Ureter (tissue), 1 donor: ENCODE measurements around the gene CDH4. TPM values are rescaled to one million over a fixed set of nuclear protein-coding genes. Genes with fewer than 3 reads are reported as not detected.
A peak's percentile ranks its signal among the peaks of the same experiment; 100 is the strongest.

Experiments used
- DNase-seq: peaks from one replicate; pipeline ENCODE4 v3.0.0-alpha.2; 2020; ENCODE audit warnings: low spot score
- total RNA-seq: library from RNA; stranded (reverse); gene quantifications from one replicate; pipeline ENCODE4 v1.2.4, GENCODE V29; 2023
- donor health status: DM: yes; HTN: yes; CAD: no.

Gene CDH4
- total RNA-seq, 1 donor from 2014 or later, result 0.26 TPM

DNA sequence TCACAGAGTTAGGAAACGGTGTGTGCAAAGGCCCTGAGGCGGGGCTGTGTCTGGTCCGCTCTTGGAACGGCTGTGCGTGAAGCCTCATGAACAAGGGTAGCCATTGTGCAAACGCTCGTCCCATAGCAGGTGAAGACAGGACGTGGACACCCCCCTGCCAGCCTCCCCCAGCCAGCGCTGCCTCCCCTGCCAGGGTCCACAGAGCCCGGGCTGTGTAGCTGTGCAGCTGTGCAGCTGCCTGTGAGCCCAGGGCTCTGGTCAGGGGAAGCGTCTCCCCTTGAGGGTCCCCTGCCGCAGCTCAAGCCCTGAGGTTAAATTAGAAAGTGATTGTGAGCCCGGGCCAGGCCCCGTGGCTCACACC lies 674.2 kb downstream of the CDH4 start:
- DNase-seq, result no peak

DNA sequence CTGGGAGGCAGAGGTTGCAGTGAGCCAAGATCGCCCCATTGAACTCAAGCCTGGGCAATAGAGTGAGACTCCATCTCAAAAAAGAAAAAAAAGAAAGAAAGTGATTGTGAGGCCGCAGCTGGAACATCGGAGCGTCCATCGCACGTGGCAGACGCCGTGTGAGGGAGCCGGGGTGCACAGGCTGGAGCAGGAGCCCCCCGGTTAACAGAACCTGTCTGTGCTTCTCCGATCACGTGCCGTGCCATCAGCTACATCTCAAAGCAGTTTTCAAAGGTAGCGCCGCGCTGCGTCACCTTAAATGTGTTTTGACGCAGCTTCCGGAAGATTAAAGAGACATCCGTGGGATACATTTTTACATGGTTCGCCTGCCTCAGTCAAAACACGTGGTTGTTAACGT lies 674.7 kb downstream of the CDH4 start:
- no peak for DNase-seq

DNA sequence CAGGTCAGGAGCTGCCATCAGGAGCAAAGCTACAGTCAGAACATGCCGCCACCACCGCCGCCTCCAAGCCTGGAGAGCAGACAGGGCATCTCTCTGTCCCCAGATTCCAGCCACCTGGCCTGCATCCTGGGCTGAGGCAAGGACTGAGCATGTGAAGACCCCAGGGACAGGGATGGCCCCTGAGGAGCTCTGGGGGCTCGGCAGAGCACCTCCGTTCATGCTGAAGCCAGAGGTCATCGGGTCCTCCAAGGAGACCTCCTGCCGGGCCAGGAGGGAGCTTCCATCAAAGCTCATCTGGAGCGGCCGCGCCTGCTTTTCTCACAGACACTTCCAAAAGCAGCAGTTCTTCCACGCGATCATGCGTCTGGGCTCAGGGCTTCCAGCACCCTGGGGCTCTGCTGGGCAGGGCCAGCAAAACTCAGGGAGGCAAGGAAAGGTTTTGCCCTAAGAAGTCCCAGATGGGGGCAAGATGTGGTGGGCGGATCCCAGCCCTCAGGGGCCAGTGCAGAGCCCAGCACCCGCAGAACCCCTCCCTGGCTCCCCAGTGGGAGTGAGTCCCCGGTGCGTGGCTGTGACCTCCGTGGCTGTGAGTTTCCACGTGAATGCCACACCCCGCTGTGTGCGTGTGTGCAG lies 675.2 kb downstream of the CDH4 start:
- DNase-seq, result no peak

DNA sequence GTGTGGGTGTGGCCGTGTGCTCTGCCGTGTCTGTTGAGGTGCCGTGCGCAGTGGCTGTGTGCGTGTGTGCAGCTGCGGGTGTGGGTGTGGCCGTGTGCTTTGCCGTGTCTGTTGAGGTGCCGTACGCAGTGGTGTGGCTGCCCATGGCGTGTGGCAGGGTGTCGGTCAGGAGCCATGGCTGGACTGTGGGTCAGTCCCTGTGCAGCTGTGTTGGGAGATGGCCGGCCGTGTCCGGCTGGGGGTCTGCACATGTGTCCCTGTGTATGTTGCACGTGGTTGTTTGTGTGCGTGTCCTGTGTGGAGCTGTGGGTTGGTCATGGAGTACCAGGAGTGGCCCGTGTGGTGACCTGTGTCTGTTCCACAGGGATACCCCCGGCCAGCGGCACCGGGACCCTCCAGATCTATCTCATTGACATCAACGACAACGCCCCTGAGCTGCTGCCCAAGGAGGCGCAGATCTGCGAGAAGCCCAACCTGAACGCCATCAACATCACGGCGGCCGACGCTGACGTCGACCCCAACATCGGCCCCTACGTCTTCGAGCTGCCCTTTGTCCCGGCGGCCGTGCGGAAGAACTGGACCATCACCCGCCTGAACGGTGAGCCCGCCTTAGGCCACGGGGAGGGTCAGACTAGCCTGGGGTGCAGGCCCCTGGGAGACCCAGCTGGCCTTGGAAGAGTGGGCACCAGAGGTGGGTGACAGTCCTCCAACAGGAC lies 675.9 kb downstream of the CDH4 start:
- DNase-seq, result no peak

DNA sequence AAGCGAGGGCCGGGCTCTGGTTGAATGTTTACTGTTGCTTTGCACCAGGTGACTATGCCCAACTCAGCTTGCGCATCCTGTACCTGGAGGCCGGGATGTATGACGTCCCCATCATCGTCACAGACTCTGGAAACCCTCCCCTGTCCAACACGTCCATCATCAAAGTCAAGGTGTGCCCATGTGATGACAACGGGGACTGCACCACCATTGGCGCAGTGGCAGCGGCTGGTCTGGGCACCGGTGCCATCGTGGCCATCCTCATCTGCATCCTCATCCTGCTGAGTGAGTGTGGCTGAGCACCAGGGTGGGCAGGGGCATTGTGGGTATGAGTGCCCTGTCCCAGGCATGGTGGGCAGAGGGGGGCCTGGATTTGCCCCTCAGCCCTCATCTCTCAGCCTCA lies 677.5 kb downstream of the CDH4 start:
- DNase-seq, result no peak

DNA sequence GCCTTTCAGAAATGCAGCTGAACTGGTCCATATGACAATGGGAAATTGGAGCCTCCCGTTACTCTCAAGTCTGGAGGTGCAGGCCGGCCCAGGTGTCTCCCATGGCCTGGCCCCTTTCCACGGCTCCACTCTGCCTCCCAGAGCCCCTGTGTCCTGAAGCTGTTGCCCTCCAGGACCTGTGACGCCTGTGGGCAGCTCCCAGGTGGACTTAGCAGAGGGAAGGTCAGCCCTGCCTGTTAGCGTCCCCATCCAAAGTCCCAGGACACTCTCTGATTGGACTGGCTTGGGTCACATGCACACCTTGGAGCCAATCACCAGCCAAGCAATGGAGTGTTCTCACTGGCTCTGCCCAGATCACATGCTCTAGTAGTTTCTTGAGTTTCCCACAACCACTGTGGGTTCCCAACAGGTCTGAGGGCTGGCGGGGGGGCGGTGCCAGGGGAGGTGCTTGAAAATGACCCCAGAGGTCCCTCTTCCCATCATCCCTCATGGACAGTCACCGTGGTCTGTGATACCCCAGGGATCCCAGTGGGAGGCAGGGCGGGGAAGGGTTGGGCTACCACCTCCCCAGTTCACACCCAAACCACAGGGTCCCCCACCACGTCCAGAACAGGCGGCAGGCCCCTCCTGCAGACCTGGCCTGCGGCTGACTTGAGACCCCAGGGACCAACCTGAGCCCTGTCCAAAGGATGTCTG lies 678.1 kb downstream of the CDH4 start:
- DNase-seq, result no peak

DNA sequence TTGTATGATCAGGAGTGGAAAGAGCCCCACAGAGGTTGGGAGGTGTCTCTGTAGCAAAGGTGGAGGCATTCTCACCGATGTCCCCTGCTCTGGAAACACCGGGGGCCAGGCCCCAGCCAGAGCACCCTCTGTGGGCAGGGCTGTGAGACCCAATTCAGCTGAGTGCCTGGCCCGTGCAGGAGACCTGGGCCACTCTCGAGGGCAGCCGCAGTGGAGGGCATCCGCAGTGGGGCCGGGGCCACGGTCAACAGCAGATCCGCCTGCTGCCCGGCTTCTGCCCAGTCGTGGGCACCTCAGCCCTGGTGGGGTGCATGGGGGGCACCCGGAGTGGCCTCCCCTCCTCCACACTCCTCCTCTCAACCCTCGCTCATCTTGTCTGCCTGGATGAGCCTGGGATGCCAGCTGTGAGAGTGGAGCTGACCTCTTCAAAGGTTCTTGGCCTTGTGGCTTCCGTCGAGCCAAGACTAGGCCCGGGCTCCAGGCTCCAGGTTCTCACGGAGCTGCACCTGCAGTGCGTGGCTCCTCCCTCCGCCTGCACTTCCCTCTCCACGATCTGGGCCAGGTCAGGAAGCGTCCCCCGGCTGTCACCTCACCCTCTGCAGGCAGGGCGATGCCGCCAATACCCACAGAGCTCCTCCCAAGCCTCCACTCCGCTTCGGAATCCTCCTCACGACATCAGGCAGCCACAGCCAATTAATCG lies 678.9 kb downstream of the CDH4 start:
- peak; percentile 24 for DNase-seq

DNA sequence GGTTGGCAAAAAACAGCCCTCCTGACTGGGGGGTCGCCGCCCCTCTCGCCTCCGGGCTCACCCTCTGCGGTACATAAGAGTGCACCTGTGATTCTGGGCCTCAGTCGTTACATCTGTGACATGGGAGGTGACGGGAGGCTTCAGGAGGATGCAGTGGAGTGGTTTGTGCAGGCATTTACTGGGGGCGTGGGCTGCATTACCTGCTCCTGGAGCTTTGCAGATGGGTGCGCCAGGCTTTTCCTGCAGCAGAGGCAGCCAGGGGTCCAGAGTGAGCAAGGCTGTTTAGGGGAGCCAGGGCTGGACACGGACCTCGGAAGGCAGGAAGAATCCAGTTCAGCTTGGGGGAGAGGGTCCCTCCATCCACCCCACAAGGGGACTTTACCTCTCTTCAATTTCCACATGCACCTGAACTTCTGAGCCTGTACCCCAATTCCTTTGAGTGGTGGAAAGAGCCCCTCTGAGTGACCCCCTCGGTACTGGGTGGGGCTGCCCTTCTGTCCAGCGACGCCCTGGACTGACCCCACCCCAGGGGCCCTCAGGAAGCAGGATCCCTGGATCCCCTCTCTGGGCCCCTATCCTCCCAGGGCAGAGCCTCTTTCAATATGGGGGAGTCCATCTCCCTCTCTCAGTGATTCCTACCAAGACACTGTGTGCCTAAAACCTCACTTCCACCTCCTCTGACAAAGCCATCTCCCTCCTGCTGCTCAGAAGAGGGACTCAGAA lies 679.6 kb downstream of the CDH4 start:
- peak; percentile 31 for DNase-seq

DNA sequence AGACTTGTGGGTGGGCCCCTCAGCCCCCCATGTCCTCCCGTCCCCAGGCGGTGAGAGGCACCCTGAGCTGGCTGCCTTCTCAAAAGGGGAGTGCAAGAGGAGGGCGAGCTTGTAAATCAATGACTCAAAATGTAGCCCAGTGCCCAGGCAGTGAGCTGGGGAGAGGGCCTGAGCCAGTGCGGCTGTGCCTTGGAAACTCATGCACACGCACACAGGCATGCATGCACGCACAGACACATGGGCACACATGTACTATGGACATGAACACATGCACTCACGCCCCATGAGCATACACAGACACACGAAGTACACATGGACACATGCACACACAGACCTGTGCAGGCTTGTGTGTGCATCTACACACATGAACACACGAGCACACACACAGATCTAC lies 680.1 kb downstream of the CDH4 start:
- no peak for DNase-seq

DNA sequence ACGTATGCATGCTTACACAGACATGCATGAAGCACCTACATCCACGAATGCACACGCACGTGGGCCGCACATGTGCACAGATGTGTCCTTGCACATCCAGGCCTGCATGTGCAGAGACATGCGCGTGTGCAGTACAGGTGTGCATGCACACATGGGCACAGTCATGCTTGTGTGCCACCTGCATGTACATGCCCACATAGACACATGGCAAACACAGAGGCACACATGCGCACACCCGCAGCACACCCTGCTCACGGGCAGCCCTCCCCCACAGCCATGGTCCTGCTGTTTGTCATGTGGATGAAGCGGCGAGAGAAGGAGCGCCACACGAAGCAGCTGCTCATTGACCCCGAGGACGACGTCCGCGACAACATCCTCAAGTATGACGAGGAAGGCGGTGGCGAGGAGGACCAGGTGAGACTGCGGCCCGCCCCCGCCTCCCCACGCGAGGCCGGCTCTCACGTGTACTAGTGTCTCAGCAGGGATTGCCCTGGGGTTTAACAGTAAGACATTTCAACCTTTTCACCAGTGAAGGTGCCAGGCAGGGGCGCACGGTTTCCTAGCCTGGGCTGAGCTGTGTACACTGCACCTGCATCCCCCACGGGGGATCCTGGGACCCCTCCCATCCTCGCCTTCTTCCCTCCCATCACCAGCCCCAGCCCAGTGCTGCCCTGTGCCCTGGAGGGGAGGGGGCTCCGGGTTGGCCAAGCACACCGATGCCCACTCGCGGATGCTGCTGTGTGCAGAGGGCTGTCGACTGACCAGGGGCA lies 680.8 kb downstream of the CDH4 start:
- DNase-seq, result peak; percentile 35

DNA sequence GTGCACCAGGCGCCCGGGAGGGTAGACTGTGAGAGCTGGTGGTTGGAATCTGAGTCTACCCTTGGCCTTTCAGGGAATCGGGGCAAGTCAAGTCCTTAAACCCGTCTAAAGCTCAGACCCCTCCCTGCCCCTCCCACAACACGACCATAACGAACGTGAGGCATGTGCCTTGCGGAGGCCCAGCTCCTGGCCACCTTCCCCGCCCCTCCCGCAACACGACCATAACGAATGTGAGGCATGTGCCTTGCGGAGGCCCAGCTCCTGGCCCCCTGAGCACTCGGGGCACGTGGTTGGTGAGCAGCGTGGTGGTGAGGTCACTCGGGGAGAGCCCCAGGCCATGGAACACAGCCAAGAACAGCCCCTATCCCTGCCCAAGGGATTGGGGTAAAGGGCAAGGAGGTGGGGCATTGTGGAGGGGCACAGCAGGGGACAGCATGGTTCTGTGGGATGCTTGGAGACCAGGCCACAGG lies 681.5 kb downstream of the CDH4 start:
- DNase-seq, result peak; percentile 33

DNA sequence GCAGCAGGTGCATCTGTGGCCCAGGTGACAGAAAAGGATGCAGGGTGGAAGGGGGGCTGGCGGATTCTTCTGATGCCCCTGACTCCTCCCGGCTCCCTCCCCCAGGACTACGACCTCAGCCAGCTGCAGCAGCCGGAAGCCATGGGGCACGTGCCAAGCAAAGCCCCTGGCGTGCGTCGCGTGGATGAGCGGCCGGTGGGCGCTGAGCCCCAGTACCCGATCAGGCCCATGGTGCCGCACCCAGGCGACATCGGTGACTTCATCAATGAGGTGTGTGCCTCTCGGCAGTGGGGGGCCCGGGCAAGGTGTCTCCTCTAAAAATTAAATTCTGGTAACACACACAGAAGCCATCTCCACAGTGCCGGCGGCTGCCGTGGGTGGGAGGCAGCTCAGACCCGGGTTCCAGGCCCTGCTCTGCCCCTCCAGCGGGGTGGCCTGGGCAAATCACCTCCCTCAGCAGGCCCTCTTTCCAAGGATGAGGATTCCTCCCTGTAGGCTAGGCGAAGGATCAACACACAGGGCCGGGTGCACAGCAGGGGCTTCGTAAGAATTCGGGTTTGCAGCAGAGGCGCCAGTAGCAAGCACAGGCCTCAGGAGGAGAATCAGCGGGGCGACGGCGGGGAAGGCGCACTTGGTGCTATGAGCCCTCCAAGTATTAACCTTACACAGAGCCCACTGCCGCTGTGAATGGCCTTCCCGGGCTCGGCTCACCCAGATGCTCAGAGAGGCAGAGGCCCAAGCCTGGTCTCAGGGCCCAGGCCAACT lies 682.1 kb downstream of the CDH4 start:
- DNase-seq, result peak; percentile 35

DNA sequence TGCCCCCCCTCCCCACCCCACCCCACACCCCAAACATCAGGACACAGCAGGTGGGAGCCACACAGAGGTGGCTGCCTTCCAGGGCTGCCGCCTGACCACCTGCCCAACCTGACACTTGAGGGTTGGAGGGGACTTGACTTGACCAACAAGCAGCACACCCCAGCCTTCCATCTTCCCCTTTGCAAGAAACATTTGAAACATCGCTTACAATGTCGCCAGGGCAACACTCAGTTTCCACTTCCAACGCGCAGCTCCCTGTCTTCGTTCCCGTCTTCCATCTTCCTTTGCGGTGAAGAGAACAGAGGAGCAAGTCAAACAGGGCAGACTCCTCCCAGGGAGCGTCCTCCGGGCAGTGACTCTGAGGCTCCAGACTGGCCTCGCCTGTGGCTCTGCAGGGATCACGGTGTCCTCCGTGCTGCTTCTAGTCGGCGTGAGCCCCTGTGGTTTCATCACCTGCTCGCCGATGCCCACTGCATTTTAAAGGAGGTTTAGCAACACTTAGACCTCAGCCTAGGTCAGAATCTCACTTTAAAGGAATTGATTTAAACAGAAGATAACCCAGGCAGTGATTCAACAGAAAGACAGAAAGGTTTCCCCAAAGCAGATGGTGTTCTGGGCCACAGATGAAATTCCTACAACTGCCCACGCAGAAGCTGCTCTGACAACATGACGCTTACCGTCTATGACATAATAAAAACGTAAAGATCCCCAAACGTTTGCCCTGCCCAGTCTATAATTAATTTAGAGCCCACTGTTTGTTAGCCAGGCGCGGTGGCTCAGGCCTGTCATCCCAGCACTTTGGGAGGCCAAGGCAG lies 682.9 kb downstream of the CDH4 start:
- DNase-seq, result peak; percentile 34

DNA sequence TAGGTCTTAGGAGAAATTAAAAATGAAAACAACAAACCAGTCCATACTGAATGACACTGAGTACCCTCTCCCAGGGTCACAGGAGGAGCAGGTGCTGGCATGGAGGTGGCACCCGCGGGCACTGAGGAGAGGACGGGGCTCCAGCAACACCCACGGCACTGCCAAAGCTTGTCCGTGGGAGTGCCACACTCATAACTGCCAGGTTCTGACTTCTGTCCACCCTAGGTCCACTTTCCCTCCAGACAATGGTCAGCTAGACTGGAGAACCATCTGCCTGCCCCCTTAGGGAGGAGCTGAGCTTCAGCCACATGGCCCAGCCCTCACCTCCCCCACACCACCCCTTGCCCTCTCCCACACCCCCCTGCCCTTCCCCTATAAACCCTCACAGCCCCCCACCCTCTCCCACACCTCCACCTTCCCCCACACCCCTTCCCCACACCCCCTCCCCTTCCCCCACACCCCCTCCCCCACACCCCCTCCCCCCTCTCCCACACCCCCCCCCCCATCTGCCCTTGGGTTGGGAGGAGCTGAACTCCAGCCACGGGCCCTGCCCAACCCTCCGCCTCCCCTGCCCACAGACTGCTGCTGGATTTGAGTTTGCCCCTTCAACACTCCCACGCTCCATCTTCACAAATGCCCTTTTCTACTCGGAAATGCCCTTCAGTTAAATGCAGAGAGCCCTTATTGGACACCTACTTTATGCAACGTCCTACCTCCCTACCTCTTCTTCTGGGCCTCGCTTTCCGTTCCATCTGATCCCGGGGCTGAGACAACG lies 684.1 kb downstream of the CDH4 start:
- DNase-seq, result peak; percentile 24

DNA sequence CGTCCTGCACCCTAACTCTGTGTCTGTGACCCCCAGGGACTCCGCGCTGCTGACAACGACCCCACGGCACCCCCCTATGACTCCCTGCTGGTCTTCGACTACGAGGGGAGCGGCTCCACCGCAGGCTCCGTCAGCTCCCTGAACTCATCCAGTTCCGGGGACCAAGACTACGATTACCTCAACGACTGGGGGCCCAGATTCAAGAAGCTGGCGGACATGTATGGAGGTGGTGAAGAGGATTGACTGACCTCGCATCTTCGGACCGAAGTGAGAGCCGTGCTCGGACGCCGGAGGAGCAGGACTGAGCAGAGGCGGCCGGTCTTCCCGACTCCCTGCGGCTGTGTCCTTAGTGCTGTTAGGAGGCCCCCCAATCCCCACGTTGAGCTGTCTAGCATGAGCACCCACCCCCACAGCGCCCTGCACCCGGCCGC lies 684.7 kb downstream of the CDH4 start:
- DNase-seq, result peak; percentile 34

DNA sequence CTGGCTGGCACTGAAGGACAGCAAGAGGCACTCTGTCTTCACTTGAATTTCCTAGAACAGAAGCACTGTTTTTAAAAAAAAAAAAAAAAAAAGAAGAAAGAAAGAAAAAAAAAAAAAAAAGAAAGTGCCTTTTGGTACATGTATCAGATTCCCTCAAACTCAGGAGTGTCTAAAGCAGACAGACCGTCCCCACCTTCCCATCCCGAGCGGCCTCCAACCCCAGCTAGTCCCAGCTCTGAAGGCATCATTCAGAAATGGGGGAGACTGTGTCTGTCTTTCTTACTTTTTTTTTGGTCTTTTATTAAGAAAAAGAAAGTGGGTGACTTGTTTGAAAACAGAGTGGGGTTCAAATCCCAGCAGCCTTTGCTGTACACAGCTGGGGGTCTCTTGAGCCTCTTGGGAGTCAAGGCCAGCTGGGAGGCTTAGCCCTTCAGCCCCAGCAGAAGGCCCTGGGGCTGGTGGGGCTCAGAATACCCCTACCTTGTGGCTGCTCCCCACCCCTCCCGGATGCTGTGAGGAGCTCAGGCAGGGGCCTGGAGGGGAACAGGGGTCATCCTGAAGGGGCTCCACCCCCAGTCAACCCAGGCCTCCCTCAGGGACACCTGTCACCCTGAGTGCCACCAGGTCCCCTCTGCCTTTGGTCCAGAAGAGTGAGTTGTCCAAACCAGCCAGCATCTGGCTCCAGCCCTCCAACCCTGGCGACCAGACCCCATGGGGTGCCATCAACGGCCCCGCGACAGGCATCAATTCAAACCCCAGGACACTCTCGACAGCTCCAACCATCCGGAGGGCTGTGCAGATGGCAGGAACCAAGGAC lies 685.3 kb downstream of the CDH4 start:
- peak; percentile 35 for DNase-seq
